Heart left ventricle (tissue), 13 donors: ENCODE results near the gene LRP1B.

ENCODE experiments used
- CTCF ChIP-seq, 12 donors: fragments of 200-600 bp; sonication (generic) in 4 of 12; IDR thresholded peaks; one replicate each; pipeline versions ENCODE4 v1.5.0 to v1.8.0; 2018 to 2022; ENCODE audit warnings: antibody characterized with exemption in 12 of 12, mild to moderate bottlenecking in 5 of 12
- POLR2A ChIP-seq, 2 donors: fragments of 450-650 bp; IDR thresholded peaks; one replicate each; pipeline ENCODE4 v1.6.1; 2017; ENCODE audit warnings: antibody characterized with exemption in 2 of 2, mild to moderate bottlenecking in 2 of 2, moderate library complexity in 2 of 2
- donor health status: ischemic (EF 13 %, LVEDD 7.1; RV severe dilation, severe dysfunction).
- donor health status: DM: no; HTN: yes; CAD: no.
- donor health status: DM: no; HTN: no; CAD: no.
- donor health status: ischemic (EF 25% LVEDD 6.9; RV normal size, moderate dysfunction).
- donor health status: ischemic (EF 25% LVEDD 5.7; RV mildly dilated, moderate dysfunction).
- donor health status: ischemic (EF 35%, LVEDD 5.7; RV mildly dilated, moderate dysfunction).
- donor health status: nonischemic (EF 11% LVEDD 7.7; RV severe dilation, severe dysfunction).
- donor health status: DM: yes; HTN: yes; CAD: no.
- donor health status: PGD.
- donor health status: ischemic (EF 29% LVEDD 5.4; RV normal size, mild dysfunction).
- donor health status: nonischemic (EF 23%, LVEDD 6.1; RV moderate dilation, normal function).

- no peak for TF ChIP-seq CTCF (IDR thresholded peaks at IDR 0.05)
- TF ChIP-seq POLR2A (IDR thresholded peaks at IDR 0.05), result no peak
Measured at GRCh38 chr2:142033393-142033792, 97.4 kb downstream of the LRP1B start.
